ENCODE results near the gene PITPNM1. TPM values are rescaled to one million over a fixed set of nuclear protein-coding genes. Genes with fewer than 3 reads are reported as not detected.
"Not testable (repeated sequence)": the region's sequence is repeated elsewhere in the genome, so short reads cannot be mapped to it uniquely, and the experiment has no call there.

Gene PITPNM1
- total RNA-seq, 1 experiment from 2014 or later = 11.5 TPM

GRCh38 chr11:67520856-67521824 is 16.0 kb upstream of the PITPNM1 start:
- Histone ChIP-seq H3K27ac (no peak overlapping the region), H3K9me3 (replicated peaks) (no peaks in the 10 kb centered on the region), H3K4me3 (no peak overlapping the region), H3K36me3 (no peaks in the 10 kb centered on the region), H3K4me1 (replicated peaks) (no peaks in the 10 kb centered on the region), H3K27me3 (replicated peaks) (peaks cover 14% of the 10 kb centered on the region)
- DNase-seq (ENCODE audit: low read depth in 1 of 2, low spot score in 2 of 2) = no peak

GRCh38 chr11:67519726-67520125 is 14.6 kb upstream of the PITPNM1 start:
- Histone ChIP-seq H3K9me3 (replicated peaks) (no peaks in the 10 kb centered on the region), H3K27ac (no peak overlapping the region), H3K4me3 (no peak overlapping the region), H3K4me1 (replicated peaks) (no peaks in the 10 kb centered on the region), H3K36me3 (no peaks in the 10 kb centered on the region), H3K27me3 (replicated peaks) (peaks cover 27% of the 10 kb centered on the region)
- DNase-seq (ENCODE audit: low read depth in 1 of 2, low spot score in 2 of 2) = peak in 1 of 2 experiments; percentile 59

- Histone ChIP-seq H3K9me3 (replicated peaks) (no peaks in the 10 kb centered on the region), H3K27ac (no peak overlapping the region), H3K4me3 (no peak overlapping the region), H3K4me1 (replicated peaks) (no peaks in the 10 kb centered on the region), H3K36me3 (no peaks in the 10 kb centered on the region), H3K27me3 (replicated peaks) (peaks cover 34% of the 10 kb centered on the region)
- no peak for DNase-seq (ENCODE audit: low read depth in 1 of 2, low spot score in 2 of 2)
These were observed 12.8 kb upstream of the PITPNM1 start for GRCh38 chr11:67517784-67518552.

- Histone ChIP-seq H3K27ac (no peak overlapping the region), H3K4me1 (replicated peaks) (no peaks in the 10 kb centered on the region), H3K9me3 (replicated peaks) (no peaks in the 10 kb centered on the region), H3K4me3 (no peak overlapping the region), H3K27me3 (replicated peaks) (peaks cover 33% of the 10 kb centered on the region), H3K36me3 (no peaks in the 10 kb centered on the region)
- no peak for DNase-seq (ENCODE audit: low read depth in 1 of 2, low spot score in 2 of 2)
These were observed 11.6 kb upstream of the PITPNM1 start for GRCh38 chr11:67516806-67517205.

- DNase-seq (ENCODE audit: low read depth in 1 of 2, low spot score in 2 of 2) = no peak
- H3K4me3 ChIP-seq = no peak overlapping the region
These were observed 9.0 kb upstream of the PITPNM1 start for GRCh38 chr11:67514116-67514515.

GRCh38 chr11:67511558-67511957 is 6.4 kb upstream of the PITPNM1 start:
- Histone ChIP-seq H3K27me3 (replicated peaks) (peaks cover 36% of the 10 kb centered on the region), H3K4me1 (replicated peaks) (peaks cover 20% of the 10 kb centered on the region), H3K36me3 (peaks cover 16% of the 10 kb centered on the region)
- not testable (repeated sequence) for H3K4me3 ChIP-seq; DNase-seq (ENCODE audit: low read depth in 1 of 2, low spot score in 2 of 2); H3K27ac ChIP-seq; H3K9me3 ChIP-seq (replicated peaks)

More at GRCh38 chr11:67514116-67514515, 9.0 kb upstream of the PITPNM1 start:
- Histone ChIP-seq H3K36me3 (no peaks in the 10 kb centered on the region), H3K27ac (no peak overlapping the region), H3K27me3 (replicated peaks) (peaks cover 36% of the 10 kb centered on the region), H3K4me1 (replicated peaks) (peaks cover 1% of the 10 kb centered on the region), H3K9me3 (replicated peaks) (no peaks in the 10 kb centered on the region)

GRCh38 chr11:67510023-67510345 is 4.8 kb upstream of the PITPNM1 start:
- peaks cover 25% of the 10 kb centered on the region for H3K27me3 ChIP-seq (replicated peaks)
- H3K4me3 ChIP-seq = no peak overlapping the region
- no peaks in the 10 kb centered on the region for H3K9me3 ChIP-seq (replicated peaks)
- peaks cover 27% of the 10 kb centered on the region for H3K36me3 ChIP-seq
- peaks cover 33% of the 10 kb centered on the region for H3K4me1 ChIP-seq (replicated peaks)
- no peak overlapping the region for H3K27ac ChIP-seq
- DNase-seq (ENCODE audit: low read depth in 1 of 2, low spot score in 2 of 2) = no peak

GRCh38 chr11:67508486-67509121 is 3.4 kb upstream of the PITPNM1 start:
- H3K36me3 ChIP-seq = peaks cover 27% of the 10 kb centered on the region
- peaks cover 12% of the 10 kb centered on the region for H3K27me3 ChIP-seq (replicated peaks)
- H3K27ac ChIP-seq = peak overlapping the region; percentile 89
- H3K9me3 ChIP-seq (replicated peaks) = no peaks in the 10 kb centered on the region
- peak overlapping the region; percentile 78 for H3K4me3 ChIP-seq
- H3K4me1 ChIP-seq (replicated peaks) = peaks cover 38% of the 10 kb centered on the region
- DNase-seq (ENCODE audit: low read depth in 1 of 2, low spot score in 2 of 2) = peak; percentile 100

- Histone ChIP-seq H3K4me1 (replicated peaks) (peaks cover 38% of the 10 kb centered on the region), H3K36me3 (peaks cover 27% of the 10 kb centered on the region), H3K4me3 (peak within 1 kb of the TSS; percentile 78), H3K27ac (peak within 1 kb of the TSS; percentile 89), H3K27me3 (replicated peaks) (peaks cover 6% of the 10 kb centered on the region), H3K9me3 (replicated peaks) (no peaks in the 10 kb centered on the region)
- peak; percentile 100 for DNase-seq (ENCODE audit: low read depth in 1 of 2, low spot score in 2 of 2)
These were observed 2.8 kb upstream of the PITPNM1 start, which contains the start of gene CDK2AP2 for GRCh38 chr11:67507864-67508485. Gene CDK2AP2, minus strand, starts transcription at chr11:67508162. Its CDS starts 80 bp downstream, at chr11:67508082.

- DNase-seq (ENCODE audit: low read depth in 1 of 2, low spot score in 2 of 2) = no peak
- Histone ChIP-seq H3K36me3 (peaks cover 27% of the 10 kb centered on the region), H3K9me3 (replicated peaks) (no peaks in the 10 kb centered on the region), H3K27ac (peak overlapping the region; percentile 37), H3K4me1 (replicated peaks) (peaks cover 38% of the 10 kb centered on the region), H3K4me3 (peak overlapping the region; percentile 78), H3K27me3 (replicated peaks) (0 out of 2 replicates have a peak, but pooled peaks cover 2% of the 10 kb centered on the region)
These were observed 2.2 kb upstream of the PITPNM1 start for GRCh38 chr11:67507242-67507863.

GRCh38 chr11:67506426-67507051 is 1.4 kb upstream of the PITPNM1 start:
- Histone ChIP-seq H3K36me3 (peaks cover 27% of the 10 kb centered on the region), H3K4me1 (replicated peaks) (peaks cover 38% of the 10 kb centered on the region), H3K27ac (no peak overlapping the region), H3K27me3 (replicated peaks) (0 out of 2 replicates have a peak, but pooled peaks cover 2% of the 10 kb centered on the region), H3K9me3 (replicated peaks) (no peaks in the 10 kb centered on the region), H3K4me3 (peak overlapping the region; percentile 0; the same call in 1 of the 2 replicates)
- no peak for DNase-seq (ENCODE audit: low read depth in 1 of 2, low spot score in 2 of 2)

- peak overlapping the region; percentile 0; the same call in 1 of the 2 replicates for H3K4me3 ChIP-seq
- DNase-seq (ENCODE audit: low read depth in 1 of 2, low spot score in 2 of 2) = peak; percentile 89 to 96
- peaks cover 38% of the 10 kb centered on the region for H3K4me1 ChIP-seq (replicated peaks)
- H3K9me3 ChIP-seq (replicated peaks) = no peaks in the 10 kb centered on the region
- peak overlapping the region; percentile 1; the same call in 1 of the 2 replicates for H3K27ac ChIP-seq
- H3K27me3 ChIP-seq (replicated peaks) = 0 out of 2 replicates have a peak, but pooled peaks cover 2% of the 10 kb centered on the region
- H3K36me3 ChIP-seq = peaks cover 27% of the 10 kb centered on the region
These were observed 638 bp upstream of the PITPNM1 start for GRCh38 chr11:67505605-67506396.

Measured in SJSA1 (cell line).